Body of pancreas (tissue), 4 donors: ENCODE measurements around the gene CDH12. TPM values are rescaled to one million over a fixed set of nuclear protein-coding genes. Genes with fewer than 3 reads are reported as not detected.
A peak's percentile ranks its signal among the peaks of the same experiment; 100 is the strongest.

Experiments
- ATAC-seq: fragments of 150-250 bp; one replicate; pipeline ENCODE4 v1.9.1; 2016
- DNase-seq, 4 donors: peaks; one replicate each; pipeline ENCODE4 v3.0.0-alpha.2; 2019
- H3K27ac ChIP-seq, 4 donors: fragments of 200-600 bp; sonication (generic); 1 replicate in 3 of 4; 2 replicates in 1 of 4; pipeline versions ENCODE4 v1.5.1 to v1.6.1; 2016 to 2019; ENCODE audit warnings: mild to moderate bottlenecking in 1 of 4, mixed read lengths in 1 of 4, moderate library complexity in 1 of 4
- H3K27me3 ChIP-seq, 2 donors: fragments of 200-600 bp; sonication (generic); one replicate each; pipeline ENCODE4 v1.6.0; 2016; ENCODE audit warnings: mild to moderate bottlenecking in 1 of 2
- H3K36me3 ChIP-seq, 2 donors: fragments of 200-600 bp; sonication (generic); replicated peaks in 1 of 2; 2 replicates each; pipeline ENCODE4 v1.5.1; 2016; ENCODE audit warnings: low read depth in 2 of 2; ENCODE audit not compliant: insufficient read depth in 1 of 2
- H3K4me1 ChIP-seq: fragments of 200-600 bp; sonication (generic); one replicate; pipeline ENCODE4 v1.6.0; 2016
- H3K4me3 ChIP-seq, 2 donors: fragments of 200-600 bp; sonication (generic); 1 replicate in 1 of 2; 2 replicates in 1 of 2; pipeline ENCODE4 v1.5.1; 2016 to 2019
- H3K9me3 ChIP-seq, 3 donors: fragments of 200-600 bp; sonication (generic); 1 replicate in 2 of 3; 2 replicates in 1 of 3; pipeline ENCODE4 v1.5.1; 2016
- CTCF ChIP-seq, 7 experiments: fragments of 450-650 bp in 4 of 7; fragments of 200-600 bp in 3 of 7; sonication (generic) in 3 of 7; IDR thresholded peaks; one replicate each; pipeline ENCODE4 v1.5.1; 2016 to 2019; ENCODE audit warnings: antibody characterized with exemption in 7 of 7
- POLR2A ChIP-seq, 3 donors: fragments of 450-650 bp; IDR thresholded peaks; one replicate each; pipeline ENCODE4 v1.6.1; 2016; ENCODE audit warnings: antibody characterized with exemption in 3 of 3, mild to moderate bottlenecking in 2 of 3
- WGBS, 2 donors: methylation state at CpG; one replicate each; pipeline ENCODE4 v1.1.5; 2017; 5-methylcytosine and 5-hydroxymethylcytosine counted together
- intact Hi-C: fragments of 100-400 bp; cut with DNase I; formaldehyde crosslinking; loops from one replicate; pipeline ENCODE4 v1.15.1; 2023
- total RNA-seq, 2 donors: library from RNA; depleted of rRNA; stranded (reverse); fragments of >200 nt; gene quantifications; one replicate each; pipeline ENCODE4 v1.1.0, GENCODE V29; 2016

CDH12 gene
- total RNA-seq, 2 donors from 2014 or later, result not detected

- Histone ChIP-seq H3K36me3 (no peaks in the 10 kb centered on the region), H3K27ac (no peak overlapping the region), H3K9me3 (no peaks in the 10 kb centered on the region), H3K4me1 (no peaks in the 10 kb centered on the region), H3K27me3 (no peaks in the 10 kb centered on the region), H3K4me3 (no peak overlapping the region)
- ATAC-seq (no peak), DNase-seq (no peak)
- WGBS, 2 donors, result 49 to 65% methylated on average over 2 of the region's 2 CpGs
- intact Hi-C loops, result no loop called here
- TF ChIP-seq CTCF (IDR thresholded peaks at IDR 0.05), result no peak
- no peak for TF ChIP-seq POLR2A (IDR thresholded peaks at IDR 0.05)
Observed at GRCh38 chr5:21823076-21823574, 1030.0 kb downstream of the CDH12 start.

GRCh38 chr5:21820527-21820926 lies 1032.6 kb downstream of the CDH12 start:
- Histone ChIP-seq H3K4me1 (no peaks in the 10 kb centered on the region), H3K4me3 (no peak overlapping the region), H3K27me3 (no peaks in the 10 kb centered on the region), H3K27ac (no peak overlapping the region), H3K36me3 (no peaks in the 10 kb centered on the region), H3K9me3 (no peaks in the 10 kb centered on the region)
- ATAC-seq (no peak), DNase-seq (no peak)
- WGBS, 2 donors, result 17 to 28% methylated on average over 5 of the region's 5 CpGs
- TF ChIP-seq CTCF (IDR thresholded peaks at IDR 0.05) (no peak), POLR2A (IDR thresholded peaks at IDR 0.05) (no peak)
- intact Hi-C loops, result no loop called here

- intact Hi-C loops, result no loop called here
Observed at GRCh38 chr5:21818370-21818720, 1034.8 kb downstream of the CDH12 start.

GRCh38 chr5:21817668-21818369 lies 1035.3 kb downstream of the CDH12 start:
- intact Hi-C loops, result no loop called here
- H3K27ac ChIP-seq, result no peak overlapping the region
- WGBS, 2 donors, result 31 to 32% methylated on average over 5 of the region's 5 CpGs
- DNase-seq, result no peak
- TF ChIP-seq CTCF (IDR thresholded peaks at IDR 0.05), result peak in 4 of 7 experiments; percentile 13 to 38 (median 24)
- no peak for TF ChIP-seq POLR2A (IDR thresholded peaks at IDR 0.05)
- no peak for ATAC-seq
- H3K9me3 ChIP-seq, result no peaks in the 10 kb centered on the region
- H3K4me3 ChIP-seq, result no peak overlapping the region
- H3K4me1 ChIP-seq, result no peaks in the 10 kb centered on the region
- H3K27me3 ChIP-seq, result no peaks in the 10 kb centered on the region
- H3K36me3 ChIP-seq, result no peaks in the 10 kb centered on the region

More at GRCh38 chr5:21818370-21818720, 1034.8 kb downstream of the CDH12 start:
- Histone ChIP-seq H3K9me3 (no peaks in the 10 kb centered on the region), H3K4me3 (no peak overlapping the region), H3K27ac (no peak overlapping the region), H3K36me3 (no peaks in the 10 kb centered on the region), H3K27me3 (no peaks in the 10 kb centered on the region), H3K4me1 (no peaks in the 10 kb centered on the region)
- no peak for TF ChIP-seq POLR2A (IDR thresholded peaks at IDR 0.05)
- no peak for TF ChIP-seq CTCF (IDR thresholded peaks at IDR 0.05)
- ATAC-seq (no peak), DNase-seq (no peak)
- 63 to 64% methylated on average over 1 of the region's 1 CpG for WGBS, 2 donors
